GM12891 (cell line): ENCODE results near the gene LRP1B.

Experiments
- DNase-seq: peaks from one replicate; pipeline ENCODE4 v3.0.0; 2011; ENCODE audit warnings: low spot score; ENCODE audit not compliant: insufficient read length
- FAIRE-seq: peaks from 2 replicates; lab custom pipeline; 2011; peaks lifted over from hg19 to GRCh38; lab: Jason Lieb, UNC
- PAX5 ChIP-seq: IDR thresholded peaks from 2 replicates; pipeline ENCODE4 v1.6.1; 2011; ENCODE audit warnings: low read length, moderate library complexity, mild to moderate bottlenecking; ENCODE audit not compliant: insufficient read depth, severe bottlenecking
- POLR2A ChIP-seq: IDR thresholded peaks from 2 replicates; pipeline ENCODE4 v1.6.1; 2011; ENCODE audit warnings: low read depth, low read length, control low read depth
- POLR2AphosphoS5 ChIP-seq: IDR thresholded peaks from 2 replicates; pipeline ENCODE4 v1.6.1; 2011; ENCODE audit warnings: low read depth, low read length, control low read depth
- POU2F2 ChIP-seq: IDR thresholded peaks from 2 replicates; pipeline ENCODE4 v1.6.1; 2011; ENCODE audit warnings: low read depth, mild to moderate bottlenecking, control low read depth, low read length, moderate library complexity
- SPI1 ChIP-seq: IDR thresholded peaks from 2 replicates; pipeline ENCODE4 v1.6.1; 2011; ENCODE audit warnings: low read depth, low read length, control low read depth
- TAF1 ChIP-seq: IDR thresholded peaks from 2 replicates; pipeline ENCODE4 v1.6.1; 2011; ENCODE audit warnings: low read depth, low read length, control low read depth

LRP1B gene

DNA sequence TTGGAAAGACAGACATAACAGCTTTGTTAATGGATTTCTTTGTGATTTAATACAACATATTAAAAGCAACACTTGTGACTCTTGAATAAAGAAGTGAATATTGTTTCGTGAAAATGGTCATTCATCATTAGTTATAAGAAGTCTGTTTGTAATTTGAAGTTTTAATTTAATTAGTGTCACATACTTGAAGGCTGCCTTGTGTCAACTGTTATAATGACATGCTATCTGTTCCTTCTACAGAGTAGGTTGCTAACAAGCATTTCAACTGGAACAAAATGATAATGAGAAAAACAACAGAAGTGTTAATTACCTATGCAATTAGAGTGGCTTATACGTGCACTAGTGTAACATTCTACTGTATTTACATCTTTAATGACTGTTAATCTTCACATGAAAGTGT, 624.7 kb downstream of the LRP1B start:
- no peak for TF ChIP-seq TAF1
- TF ChIP-seq POU2F2 = no peak
- no peak for TF ChIP-seq POLR2AphosphoS5
- no peak for TF ChIP-seq PAX5
- TF ChIP-seq SPI1 = no peak
- no peak for TF ChIP-seq POLR2A
- DNase-seq (no peak), FAIRE-seq (no peak)

DNA sequence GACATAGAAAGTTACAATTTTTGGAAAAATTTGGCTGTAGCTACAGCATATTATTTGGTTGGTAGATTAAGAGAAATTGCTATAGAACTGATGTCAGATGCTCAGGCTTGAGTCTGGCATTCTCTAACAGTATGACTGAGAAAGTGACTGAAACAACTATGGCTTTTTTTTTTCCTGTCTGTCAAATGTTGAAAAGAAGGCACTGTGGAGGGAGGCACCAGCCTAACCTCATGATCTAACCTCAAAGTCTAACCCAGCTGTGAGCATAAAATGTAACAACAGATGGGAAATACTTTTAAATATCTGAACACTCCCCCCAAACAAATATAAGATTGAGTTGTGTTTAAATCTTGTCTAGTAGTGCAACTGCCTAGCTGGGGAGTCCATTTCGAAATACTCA, 629.1 kb downstream of the LRP1B start:
- FAIRE-seq (no peak), DNase-seq (no peak)
- TF ChIP-seq POLR2AphosphoS5 = no peak
- TF ChIP-seq PAX5 = no peak
- TF ChIP-seq SPI1 = no peak
- no peak for TF ChIP-seq POLR2A
- no peak for TF ChIP-seq TAF1
- TF ChIP-seq POU2F2 = no peak

DNA sequence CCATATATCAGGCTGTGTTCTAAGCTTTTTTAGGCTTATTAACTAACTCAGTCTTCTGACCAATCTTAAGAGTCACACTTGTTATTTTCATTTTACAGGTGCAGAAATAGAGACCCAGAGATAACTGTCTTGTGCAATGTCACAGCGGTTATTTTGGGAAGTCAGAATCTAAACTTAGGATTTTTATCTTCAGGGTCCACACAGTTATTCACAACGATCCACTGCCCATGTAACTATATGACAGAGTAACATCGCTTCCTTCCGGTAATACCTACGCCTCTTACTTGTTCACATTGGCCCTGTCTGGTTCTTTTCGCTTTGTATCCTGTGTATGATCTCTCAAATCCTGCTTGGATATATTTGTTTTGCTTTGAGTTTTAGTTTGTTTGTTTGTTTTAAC, 631.7 kb downstream of the LRP1B start:
- TF ChIP-seq TAF1 (no peak), POLR2A (no peak), SPI1 (no peak), POU2F2 (no peak), PAX5 (no peak), POLR2AphosphoS5 (no peak)
- FAIRE-seq = no peak
- DNase-seq = no peak

DNA sequence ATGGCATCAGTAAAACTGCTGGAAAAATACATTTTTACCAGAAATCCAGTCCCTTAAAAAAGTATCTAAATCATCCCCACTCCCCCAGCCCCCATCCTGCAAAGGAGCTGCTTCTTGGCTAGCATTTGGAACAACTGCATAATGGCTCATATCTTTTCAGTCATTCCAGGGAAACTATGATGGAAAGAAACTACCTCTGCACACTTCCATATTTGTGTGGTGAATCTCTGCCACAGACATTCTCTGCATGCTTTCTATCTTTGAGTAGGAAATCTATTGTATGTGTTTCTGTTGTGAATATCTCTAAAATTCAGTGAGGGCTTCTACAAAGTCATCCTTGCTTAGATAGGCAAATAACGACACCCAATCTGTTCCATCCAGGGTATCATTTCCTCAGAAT, 632.3 kb downstream of the LRP1B start:
- DNase-seq = no peak
- FAIRE-seq = no peak
- no peak for TF ChIP-seq SPI1
- no peak for TF ChIP-seq POLR2A
- no peak for TF ChIP-seq POLR2AphosphoS5
- TF ChIP-seq PAX5 = no peak
- TF ChIP-seq TAF1 = no peak
- no peak for TF ChIP-seq POU2F2

DNA sequence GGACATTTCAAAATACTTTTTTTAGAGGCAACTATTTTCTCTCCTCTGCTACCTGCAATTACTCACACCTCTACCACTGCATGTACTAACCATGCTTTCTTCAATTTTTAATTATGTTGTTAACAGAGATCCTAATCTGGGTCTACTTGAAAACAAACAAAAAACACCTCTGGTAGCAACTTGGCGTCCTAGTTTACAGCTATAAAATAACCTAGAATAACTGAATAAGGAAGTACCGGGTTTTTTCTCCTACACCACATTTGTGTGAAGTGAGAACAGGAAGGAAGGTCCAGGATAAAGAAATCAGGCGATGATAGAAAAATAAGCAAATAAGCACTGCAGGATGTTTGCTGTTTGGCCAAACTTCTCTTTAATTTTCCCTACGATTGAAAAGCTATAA, 633.5 kb downstream of the LRP1B start:
- FAIRE-seq = no peak
- TF ChIP-seq POLR2AphosphoS5 (no peak), TAF1 (no peak), POU2F2 (no peak), POLR2A (no peak), PAX5 (no peak), SPI1 (no peak)
- no peak for DNase-seq

DNA sequence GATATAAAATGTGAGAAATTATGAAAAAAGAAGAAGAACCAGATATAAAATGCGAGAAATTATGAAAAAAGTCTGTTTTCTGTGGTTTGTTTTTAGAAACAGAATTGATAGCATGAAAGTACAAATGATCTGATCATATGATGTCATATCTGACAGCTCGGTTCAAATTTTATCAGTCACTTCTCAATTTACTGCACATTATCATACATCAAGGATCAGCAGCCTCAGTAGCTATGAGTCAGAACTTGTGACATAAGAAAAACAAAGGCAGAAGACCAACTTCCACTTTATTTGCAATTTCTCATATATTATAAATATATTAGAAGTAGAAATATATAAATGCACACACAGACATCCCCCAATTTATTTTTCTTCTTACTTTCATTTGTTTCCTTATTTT, 634.0 kb downstream of the LRP1B start:
- no peak for DNase-seq
- FAIRE-seq = no peak
- TF ChIP-seq POLR2AphosphoS5 (no peak), SPI1 (no peak), PAX5 (no peak), POU2F2 (no peak), TAF1 (no peak), POLR2A (no peak)

DNA sequence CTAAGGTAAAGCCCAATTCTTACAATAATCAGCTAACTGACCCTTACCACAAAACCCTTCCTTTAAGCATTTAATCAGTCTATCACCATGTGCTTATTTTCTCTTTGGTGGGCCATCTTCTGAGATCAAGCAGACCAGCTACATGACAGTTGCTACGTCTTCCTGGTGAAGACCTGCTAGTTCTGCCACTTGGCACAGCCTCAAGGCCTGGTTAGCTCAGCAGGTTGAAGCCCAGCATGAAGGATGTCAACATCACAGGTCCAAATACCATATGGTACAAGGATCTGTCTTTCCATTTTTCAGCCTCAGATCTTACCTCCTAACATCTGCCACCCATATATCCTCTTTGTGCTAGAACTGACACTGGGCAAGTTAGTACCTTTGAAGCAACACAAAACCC, 636.9 kb downstream of the LRP1B start:
- no peak for TF ChIP-seq TAF1
- DNase-seq (no peak), FAIRE-seq (no peak)

DNA sequence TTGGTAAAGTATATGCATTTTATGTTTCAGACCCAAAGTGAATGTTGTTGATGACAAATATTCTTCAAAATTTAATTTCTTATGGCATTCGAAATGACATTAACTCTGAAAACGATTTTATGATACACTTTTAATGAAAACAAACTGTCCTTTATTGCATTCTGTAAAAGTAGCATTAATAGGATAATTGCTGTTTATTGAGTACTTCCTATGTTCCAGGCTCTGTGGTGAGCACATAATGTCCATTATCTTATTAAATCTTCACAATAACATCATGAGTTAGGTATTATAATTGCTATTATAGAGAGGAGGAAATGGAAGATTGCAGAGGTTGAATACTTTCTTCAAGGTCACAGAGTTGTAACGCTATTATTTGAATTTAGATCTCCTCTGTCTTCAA, 638.0 kb downstream of the LRP1B start:
- no peak for FAIRE-seq
- no peak for TF ChIP-seq TAF1
- no peak for TF ChIP-seq SPI1
- TF ChIP-seq PAX5 = no peak
- no peak for TF ChIP-seq POLR2AphosphoS5
- no peak for TF ChIP-seq POLR2A
- no peak for TF ChIP-seq POU2F2
- DNase-seq = no peak

DNA sequence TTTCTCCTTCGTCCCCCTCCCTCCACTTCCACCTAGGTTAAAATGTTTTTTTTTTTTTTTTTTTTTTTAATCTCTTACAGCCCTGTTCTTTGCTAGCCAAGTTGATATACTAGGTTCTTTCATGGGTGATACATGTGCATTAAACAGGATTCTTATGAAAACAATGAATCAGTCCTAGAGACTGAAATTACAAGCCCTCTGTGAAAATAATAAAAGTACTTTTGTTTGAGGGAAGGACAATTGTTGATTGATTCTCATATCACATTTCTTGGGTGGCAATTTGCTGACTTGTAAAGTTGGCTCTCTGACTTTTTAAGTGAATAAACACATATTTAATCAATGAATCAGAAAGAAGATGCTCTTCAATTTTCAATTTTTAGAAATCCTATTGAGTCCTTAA, 639.9 kb downstream of the LRP1B start:
- TF ChIP-seq TAF1 = no peak
- TF ChIP-seq POLR2A = no peak
- TF ChIP-seq POU2F2 = no peak
- no peak for TF ChIP-seq POLR2AphosphoS5
- no peak for TF ChIP-seq PAX5
- no peak for TF ChIP-seq SPI1

DNA sequence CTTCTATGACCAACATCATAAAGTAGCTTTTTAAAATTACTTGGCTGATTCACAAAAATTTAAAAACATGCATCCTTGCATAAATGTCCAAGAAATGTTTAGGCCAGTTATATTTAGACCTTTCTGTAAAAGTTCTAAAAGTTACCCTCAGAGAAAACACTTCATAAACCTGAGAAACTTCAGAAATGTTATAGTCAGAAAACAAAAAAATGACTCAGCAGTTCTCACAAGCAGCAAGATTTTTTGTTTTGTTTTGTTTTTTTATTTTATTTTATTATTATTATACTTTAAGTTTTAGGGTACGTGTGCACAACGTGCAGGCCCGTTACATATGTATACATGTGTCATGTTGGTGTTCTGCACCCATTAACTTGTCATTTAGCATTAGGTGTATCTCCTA, 648.1 kb downstream of the LRP1B start:
- FAIRE-seq (no peak), DNase-seq (no peak)
- TF ChIP-seq PAX5 = no peak

More for the DNA sequence above, 639.9 kb downstream of the LRP1B start:
- FAIRE-seq (no peak), DNase-seq (no peak)
